ENCODE results near the gene CRACDL. TPM values are rescaled to one million over a fixed set of nuclear protein-coding genes. Genes with fewer than 3 reads are reported as not detected.
"Not testable (repeated sequence)": the region's sequence is repeated elsewhere in the genome, so short reads cannot be mapped to it uniquely, and the experiment has no call there.

The CRACDL gene
- total RNA-seq, 1 donor from 2014 or later, result 17.8 TPM

- Histone ChIP-seq H3K4me1 (no peaks in the 10 kb centered on the region), H3K4me3 (no peak overlapping the region), H3K36me3 (no peaks in the 10 kb centered on the region), H3K9me3 (no peaks in the 10 kb centered on the region), H3K27ac (no peak overlapping the region), H3K27me3 (ENCODE audit: low read depth) (no peaks in the 10 kb centered on the region)
- no peak for TF ChIP-seq CTCF (IDR thresholded peaks at IDR 0.05)
- DNase-seq, result no peak
- no peak for ATAC-seq
- intact Hi-C loops (cut with DNase I), result no loop called here
Measured at GRCh38 chr2:98880266-98881152, 55.5 kb downstream of the CRACDL start.

GRCh38 chr2:98877658-98878057 is 58.4 kb downstream of the CRACDL start:
- H3K4me3 ChIP-seq; ATAC-seq; H3K27ac ChIP-seq; intact Hi-C loops (cut with DNase I); H3K9me3 ChIP-seq; DNase-seq; H3K27me3 ChIP-seq (ENCODE audit: low read depth); H3K4me1 ChIP-seq; H3K36me3 ChIP-seq: not testable (repeated sequence)

DNA sequence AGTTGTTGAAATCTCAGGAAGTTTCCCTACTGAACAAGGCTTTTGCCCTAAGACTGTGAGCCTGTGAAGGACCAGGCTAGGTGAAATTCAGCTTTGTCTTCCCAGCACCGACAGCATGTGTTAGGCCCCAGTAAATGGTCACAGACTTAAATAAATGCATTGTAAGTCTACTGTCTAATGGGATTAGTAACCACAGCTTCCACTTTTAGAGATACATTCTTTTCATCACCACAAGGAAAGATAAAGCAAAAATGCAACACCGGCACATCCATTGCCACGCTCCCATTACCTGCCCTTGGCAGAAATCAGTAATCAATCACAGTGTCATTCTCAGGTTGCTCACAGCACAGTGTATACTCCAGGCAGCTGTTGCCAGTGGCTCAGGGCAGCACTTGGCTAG is 59.3 kb downstream of the CRACDL start:
- intact Hi-C loops (cut with DNase I), result no loop called here
- Histone ChIP-seq H3K4me3 (no peak overlapping the region), H3K9me3 (no peaks in the 10 kb centered on the region), H3K27me3 (ENCODE audit: low read depth) (no peaks in the 10 kb centered on the region), H3K27ac (no peak overlapping the region), H3K4me1 (no peaks in the 10 kb centered on the region), H3K36me3 (no peaks in the 10 kb centered on the region)
- no peak for DNase-seq
- TF ChIP-seq CTCF (IDR thresholded peaks at IDR 0.05), result no peak
- ATAC-seq, result no peak

GRCh38 chr2:98875746-98876145 is 60.3 kb downstream of the CRACDL start:
- no peak for TF ChIP-seq CTCF (IDR thresholded peaks at IDR 0.05)
- Histone ChIP-seq H3K36me3 (no peaks in the 10 kb centered on the region), H3K4me1 (no peaks in the 10 kb centered on the region), H3K27me3 (ENCODE audit: low read depth) (no peaks in the 10 kb centered on the region), H3K27ac (no peak overlapping the region), H3K4me3 (no peak overlapping the region), H3K9me3 (no peaks in the 10 kb centered on the region)
- DNase-seq (no peak), ATAC-seq (no peak)
- intact Hi-C loops (cut with DNase I), result no loop called here

GRCh38 chr2:98875081-98875728 is 60.8 kb downstream of the CRACDL start:
- DNase-seq (no peak), ATAC-seq (no peak)
- intact Hi-C loops (cut with DNase I), result no loop called here
- no peaks in the 10 kb centered on the region for H3K27me3 ChIP-seq (ENCODE audit: low read depth)
- no peak for TF ChIP-seq CTCF (IDR thresholded peaks at IDR 0.05)
- H3K4me3 ChIP-seq, result no peak overlapping the region
- H3K9me3 ChIP-seq, result no peaks in the 10 kb centered on the region
- no peak overlapping the region for H3K27ac ChIP-seq
- no peaks in the 10 kb centered on the region for H3K36me3 ChIP-seq
- no peaks in the 10 kb centered on the region for H3K4me1 ChIP-seq

- Histone ChIP-seq H3K4me1 (no peaks in the 10 kb centered on the region), H3K4me3 (no peak overlapping the region), H3K27ac (no peak overlapping the region), H3K9me3 (no peaks in the 10 kb centered on the region), H3K27me3 (ENCODE audit: low read depth) (no peaks in the 10 kb centered on the region), H3K36me3 (no peaks in the 10 kb centered on the region)
- intact Hi-C loops (cut with DNase I), result no loop called here
- TF ChIP-seq CTCF (IDR thresholded peaks at IDR 0.05), result no peak
- ATAC-seq, result no peak
- DNase-seq, result no peak
Measured at GRCh38 chr2:98874186-98874689, 61.8 kb downstream of the CRACDL start.

All from lower lobe of right lung (tissue), 2 donors.